OCI-LY1 (cell line): ENCODE results near the gene DTNB.

Experiments used
- H2AFZ ChIP-seq: fragments of 200-600 bp; sonication (generic), shearing (Covaris generic); 2 replicates; pipeline ENCODE4 v1.6.0; 2014; ENCODE audit warnings: antibody characterized with exemption, mild to moderate bottlenecking, low read length
- H3F3A ChIP-seq: fragments of 200-600 bp; sonication (generic), shearing (Covaris generic); 2 replicates; pipeline ENCODE4 v1.6.0; 2014; ENCODE audit warnings: mild to moderate bottlenecking, antibody characterized with exemption, low read length, moderate library complexity; ENCODE audit not compliant: insufficient read depth
- H3K27ac ChIP-seq: fragments of 200-600 bp; sonication (generic); 2 replicates; pipeline ENCODE4 v1.5.1; 2014; ENCODE audit warnings: low read length, mixed run types, mild to moderate bottlenecking, low read depth; ENCODE audit not compliant: poor library complexity, severe bottlenecking
- H3K27me3 ChIP-seq: fragments of 200-600 bp; sonication (generic); 2 replicates; pipeline ENCODE4 v1.6.0; 2014; ENCODE audit warnings: antibody characterized with exemption, mild to moderate bottlenecking, low read length, moderate library complexity; ENCODE audit not compliant: insufficient read depth
- H3K36me3 ChIP-seq: fragments of 200-600 bp; sonication (generic); 2 replicates; pipeline ENCODE4 v1.6.1; 2014; ENCODE audit warnings: mild to moderate bottlenecking, antibody characterized with exemption, low read length, moderate library complexity, mixed read lengths; ENCODE audit not compliant: insufficient read depth
- H3K4me1 ChIP-seq: fragments of 200-600 bp; sonication (generic); 2 replicates; pipeline ENCODE4 v1.5.1; 2014; ENCODE audit warnings: mild to moderate bottlenecking, low read length, moderate library complexity; ENCODE audit not compliant: insufficient read depth, severe bottlenecking
- H3K4me2 ChIP-seq: fragments of 200-600 bp; sonication (generic), shearing (Covaris generic); 2 replicates; pipeline ENCODE4 v1.6.1; 2014; ENCODE audit warnings: low read length
- H3K4me3 ChIP-seq: fragments of 200-600 bp; sonication (generic); 2 replicates; pipeline ENCODE4 v1.5.1; 2014; ENCODE audit warnings: low read length, low read depth, mild to moderate bottlenecking, mixed read lengths; ENCODE audit not compliant: poor library complexity, severe bottlenecking
- H3K79me2 ChIP-seq: fragments of 200-600 bp; shearing (Covaris generic); 2 replicates; pipeline ENCODE4 v1.6.1; 2016; ENCODE audit warnings: mixed run types, low read length, mixed read lengths; ENCODE audit not compliant: insufficient read depth
- H3K9ac ChIP-seq: fragments of 200-600 bp; sonication (generic), shearing (Covaris generic); 2 replicates; pipeline ENCODE4 v1.6.1; 2014; ENCODE audit warnings: mild to moderate bottlenecking, low read length, mixed read lengths
- H3K9me2 ChIP-seq: fragments of 200-600 bp; sonication (generic), shearing (Covaris generic); 2 replicates; pipeline ENCODE4 v1.6.1; 2014; ENCODE audit warnings: low read depth, mild to moderate bottlenecking, low read length, mixed read lengths
- H3K9me3 ChIP-seq: fragments of 200-600 bp; shearing (Covaris generic); 2 replicates; pipeline ENCODE4 v1.6.1; 2014; ENCODE audit warnings: low read length, mixed read lengths
- H4K20me1 ChIP-seq: fragments of 200-600 bp; sonication (generic), shearing (Covaris generic); 2 replicates; pipeline ENCODE4 v1.6.0; 2016; ENCODE audit warnings: mild to moderate bottlenecking, low read length; ENCODE audit not compliant: insufficient read depth
- CTCF ChIP-seq: fragments of 200-600 bp; sonication (generic), shearing (Covaris generic); IDR thresholded peaks from 2 replicates; pipeline ENCODE4 v1.5.1; 2017; ENCODE audit warnings: mild to moderate bottlenecking, antibody characterized with exemption, low read length, moderate library complexity, mixed read lengths
- EZH2 ChIP-seq: fragments of 200-600 bp; sonication (generic), shearing (Covaris generic); IDR thresholded peaks from 2 replicates; pipeline ENCODE4 v1.8.0; 2017; ENCODE audit warnings: borderline replicate concordance, mixed run types, mild to moderate bottlenecking, antibody characterized with exemption, low read length, moderate library complexity, mixed read lengths

Gene DTNB

DNA sequence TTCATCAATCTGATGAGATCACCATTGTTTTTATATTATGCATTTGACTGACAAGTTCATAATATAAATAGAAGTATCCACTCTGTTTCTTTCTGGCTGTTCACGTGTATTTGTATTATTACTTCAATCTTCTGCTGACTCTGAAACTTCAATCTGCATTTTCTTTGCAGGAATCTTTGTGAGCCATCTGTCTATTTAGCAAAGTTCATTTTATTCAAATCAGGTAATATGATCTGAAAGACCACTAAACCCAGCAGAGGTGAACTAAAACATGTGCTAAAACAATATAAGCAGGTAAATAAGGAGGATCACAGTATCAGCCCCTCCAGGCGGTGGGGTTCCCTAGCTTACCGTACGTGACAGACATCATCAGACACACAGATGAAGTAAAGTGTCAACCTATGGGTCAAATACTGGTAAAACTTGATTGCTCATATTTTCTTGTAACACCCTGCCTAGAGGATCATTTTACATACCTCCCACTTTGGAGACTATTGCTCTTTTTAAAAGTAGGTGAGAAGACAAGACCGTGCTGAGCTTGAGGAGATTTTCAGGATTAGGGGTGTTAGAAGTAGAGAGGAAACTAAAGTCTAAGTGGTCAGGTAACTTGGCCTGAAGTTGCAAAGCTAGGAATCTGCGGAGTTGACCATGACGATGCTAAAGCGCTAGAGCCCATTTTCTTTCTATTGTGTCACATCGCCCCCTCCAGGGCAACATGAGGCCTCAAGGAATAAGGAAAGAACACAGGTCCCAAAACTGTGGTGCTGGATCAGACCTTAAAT lies 9.0 kb downstream of the DTNB start:
- H3K9ac ChIP-seq = no peak overlapping the region
- H3K4me1 ChIP-seq = no peaks in the 10 kb centered on the region
- TF ChIP-seq EZH2 = no peak
- peak; percentile 78 for TF ChIP-seq CTCF
- H3K4me3 ChIP-seq = no peak overlapping the region
- H3K4me2 ChIP-seq = no peak overlapping the region
- no peak overlapping the region for H2AFZ ChIP-seq
- H3K9me3 ChIP-seq = no peaks in the 10 kb centered on the region
- H3K27ac ChIP-seq = no peak overlapping the region
- H3K27me3 ChIP-seq = no peaks in the 10 kb centered on the region; the same call in 1 of the 2 replicates
- no peaks in the 10 kb centered on the region for H4K20me1 ChIP-seq
- no peaks in the 10 kb centered on the region for H3F3A ChIP-seq
- no peaks in the 10 kb centered on the region for H3K9me2 ChIP-seq
- no peaks in the 10 kb centered on the region for H3K79me2 ChIP-seq
- H3K36me3 ChIP-seq = no peaks in the 10 kb centered on the region

DNA sequence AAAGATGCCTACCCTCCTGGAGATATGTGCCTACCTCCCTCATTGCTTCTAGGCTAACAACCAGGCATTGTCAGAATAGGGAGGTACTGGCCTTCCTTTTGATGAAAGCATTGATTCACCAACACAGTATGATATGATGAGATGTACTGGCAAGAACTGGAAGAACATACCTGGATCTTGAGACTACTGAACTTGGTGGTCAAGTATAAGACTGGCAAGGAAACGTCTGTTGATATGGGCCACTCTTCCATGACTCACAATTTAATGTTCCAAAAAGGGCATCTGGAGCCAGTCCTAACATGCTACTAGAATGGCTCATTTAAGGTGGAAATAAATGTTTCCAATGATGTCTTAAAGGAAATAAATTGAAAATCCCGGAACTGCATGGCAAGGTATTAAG lies 18.1 kb downstream of the DTNB start:
- Histone ChIP-seq H3F3A (no peaks in the 10 kb centered on the region), H2AFZ (no peak overlapping the region), H3K9me2 (no peaks in the 10 kb centered on the region), H3K4me1 (no peaks in the 10 kb centered on the region), H4K20me1 (no peaks in the 10 kb centered on the region), H3K27ac (no peak overlapping the region), H3K9ac (no peak overlapping the region), H3K4me3 (no peak overlapping the region), H3K79me2 (no peaks in the 10 kb centered on the region), H3K9me3 (no peaks in the 10 kb centered on the region), H3K36me3 (no peaks in the 10 kb centered on the region), H3K27me3 (no peaks in the 10 kb centered on the region), H3K4me2 (no peak overlapping the region)
- TF ChIP-seq EZH2 = no peak
- no peak for TF ChIP-seq CTCF

DNA sequence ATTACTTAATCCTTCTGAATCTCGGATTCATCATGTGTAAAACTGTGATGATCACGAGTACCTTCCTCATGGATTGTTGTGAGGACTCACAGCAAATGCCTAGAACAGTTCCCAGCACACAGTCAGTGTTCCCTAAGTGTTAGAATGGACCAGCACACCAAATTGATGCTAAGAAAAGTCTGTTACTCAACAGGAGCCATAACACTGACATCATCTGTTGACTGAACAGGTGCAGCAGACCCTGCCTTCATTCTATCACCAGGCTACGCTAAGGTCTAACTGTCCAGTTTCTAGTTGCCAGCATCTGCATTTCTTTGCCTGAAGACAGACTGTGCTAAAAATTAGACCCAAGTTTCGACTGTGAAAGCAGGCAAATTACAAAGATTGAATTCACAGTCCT lies 18.6 kb downstream of the DTNB start:
- Histone ChIP-seq H3K9me2 (no peaks in the 10 kb centered on the region), H3K36me3 (no peaks in the 10 kb centered on the region), H3K9me3 (no peaks in the 10 kb centered on the region), H3F3A (no peaks in the 10 kb centered on the region), H3K4me3 (no peak overlapping the region), H3K4me1 (no peaks in the 10 kb centered on the region), H3K4me2 (no peak overlapping the region), H3K9ac (no peak overlapping the region), H2AFZ (no peak overlapping the region), H3K27ac (no peak overlapping the region), H3K27me3 (no peaks in the 10 kb centered on the region), H4K20me1 (no peaks in the 10 kb centered on the region), H3K79me2 (no peaks in the 10 kb centered on the region)
- TF ChIP-seq CTCF (no peak), EZH2 (no peak)
